CD4-positive, alpha-beta T cell (primary cell): ENCODE data around the gene SERTAD3. TPM values are rescaled to one million over a fixed set of nuclear protein-coding genes. Genes with fewer than 3 reads are reported as not detected.

Experiments
- ATAC-seq: fragments of 200-7000 bp; cut with Tn5 transposase; one replicate; pipeline ENCODE4 v1.10.0; 2022; ENCODE audit warnings: mild to moderate bottlenecking; ENCODE audit not compliant: poor library complexity
- CTCF ChIA-PET: fragments of 350-600 bp; sonication (Branson Sonifier 250); formaldehyde crosslinking; loops from one replicate; lab custom pipeline; 2021; ENCODE audit warnings: antibody characterized with exemption, inconsistent platforms; lab: Charles Lee
- POLR2A ChIA-PET: fragments of 350-600 bp; sonication (Branson Sonifier 250); formaldehyde crosslinking; loops from one replicate; lab custom pipeline; 2021; ENCODE audit warnings: antibody characterized with exemption, inconsistent platforms; lab: Charles Lee
- DNase-seq, 14 experiments: peaks; one replicate each; pipeline ENCODE4 v3.0.0-alpha.2; 2013 to 2020; ENCODE audit warnings: mixed read lengths in 2 of 14
- H3K27ac ChIP-seq, 2 donors: one replicate each; pipeline versions ENCODE4 v1.5.1 to v1.7.0; 2013; ENCODE audit warnings: low read length in 2 of 2, low read depth in 1 of 2, mild to moderate bottlenecking in 1 of 2
- H3K27me3 ChIP-seq, 2 experiments: 1 replicate in 1 of 2; 2 replicates in 1 of 2; pipeline versions ENCODE4 v1.6.1 to v1.7.0; 2013; ENCODE audit warnings: low read length in 2 of 2, control low read depth in 1 of 2, mild to moderate bottlenecking in 1 of 2, moderate library complexity in 1 of 2; ENCODE audit not compliant: insufficient read depth in 2 of 2, control insufficient read depth in 1 of 2
- H3K36me3 ChIP-seq: one replicate; pipeline ENCODE4 v1.6.1; 2013; ENCODE audit warnings: low read length, control low read depth; ENCODE audit not compliant: insufficient read depth
- H3K4me1 ChIP-seq: one replicate; pipeline ENCODE4 v1.6.1; 2013; ENCODE audit warnings: low read length, control low read depth; ENCODE audit not compliant: insufficient read depth
- H3K4me3 ChIP-seq: one replicate; pipeline ENCODE4 v1.5.1; 2013; ENCODE audit warnings: mild to moderate bottlenecking, low read length, moderate library complexity
- H3K9me3 ChIP-seq, 2 experiments: 1 replicate in 1 of 2; 2 replicates in 1 of 2; pipeline versions ENCODE4 v1.6.1 to v1.7.0; 2013; ENCODE audit warnings: low read length in 2 of 2, mild to moderate bottlenecking in 2 of 2, control low read depth in 1 of 2, moderate library complexity in 1 of 2; ENCODE audit not compliant: control insufficient read depth in 1 of 2, insufficient read depth in 1 of 2
- H3K27ac Mint-ChIP-seq: one replicate; pipeline ENCODE4 v1.8.0; 2020; ENCODE audit warnings: mixed read lengths
- H3K27me3 Mint-ChIP-seq: one replicate; pipeline ENCODE4 v1.8.0; 2021; ENCODE audit warnings: mixed read lengths
- H3K36me3 Mint-ChIP-seq: one replicate; pipeline ENCODE4 v1.8.0; 2021; ENCODE audit warnings: low read depth, mixed read lengths
- H3K4me1 Mint-ChIP-seq: one replicate; pipeline ENCODE4 v1.8.0; 2021; ENCODE audit warnings: low read depth, mixed read lengths
- H3K4me3 Mint-ChIP-seq: one replicate; pipeline ENCODE4 v1.8.0; 2020; ENCODE audit warnings: mild to moderate bottlenecking, mixed read lengths
- H3K9me3 Mint-ChIP-seq: one replicate; pipeline ENCODE4 v1.8.0; 2020; ENCODE audit warnings: mixed read lengths
- CTCF ChIP-seq: fragments of 200-600 bp; IDR thresholded peaks from one replicate; pipeline ENCODE4 v1.8.0; 2022; ENCODE audit warnings: antibody characterized with exemption, mild to moderate bottlenecking
- intact Hi-C, 2 experiments: fragments of 100-400 bp; cut with DNase I in 1 of 2; cut with micrococcal nuclease in 1 of 2; formaldehyde crosslinking; loops; one replicate each; pipeline versions ENCODE4 v1.15.1 to v1.9.0; 2023 to 2025; cut with DNase I, micrococcal nuclease
- total RNA-seq, 174 experiments: library from RNA in 2 of 174; stranded (reverse) in 2 of 174; gene quantifications; one replicate each; pipeline ENCODE4 v1.2.3 and lab custom pipeline; 2021 to 2026

The SERTAD3 gene
- total RNA-seq, 2 experiments from 2014 or later, result 17.4 to 19.2 TPM

GRCh38 chr19:40392123-40392522, 52.0 kb downstream of the SERTAD3 start:
- ChIA-PET CTCF (no interaction called here), POLR2A (no interaction called here)
- Histone ChIP-seq H3K27me3 (no peaks in the 10 kb centered on the region), H3K4me3 (no peak overlapping the region), H3K36me3 (no peaks in the 10 kb centered on the region), H3K4me1 (no peaks in the 10 kb centered on the region), H3K27ac (no peak overlapping the region), H3K9me3 (no peaks in the 10 kb centered on the region)
- DNase-seq (no peak), ATAC-seq (no peak)
- intact Hi-C loops, result no loop called here
- Mint-ChIP-seq H3K27me3 (no peaks in the 10 kb centered on the region), H3K9me3 (no peaks in the 10 kb centered on the region), H3K36me3 (no peaks in the 10 kb centered on the region), H3K4me1 (no peaks in the 10 kb centered on the region), H3K27ac (no peak overlapping the region), H3K4me3 (no peak overlapping the region)
- no peak for TF ChIP-seq CTCF

Other genes with a start within 250 kb of the SERTAD3 start
- gene TTC9B, start 226.0 kb downstream of the SERTAD3 start, total RNA-seq, result not detected
- gene CCNP, start 217.6 kb downstream of the SERTAD3 start, total RNA-seq, result 1 to 10 TPM; 1.2 to 1.7 TPM
- 100 to 1,000 TPM; 197 to 199 TPM for gene AKT2, start 159.0 kb downstream of the SERTAD3 start, total RNA-seq
- gene C19orf47, start 95.9 kb downstream of the SERTAD3 start, total RNA-seq, result 10 to 100 TPM; 10.1 to 11.2 TPM
- 10 to 100 TPM; 56.1 to 58.3 TPM for gene PLD3, start 95.6 kb downstream of the SERTAD3 start, total RNA-seq
- under 1 TPM; 0.08 to 0.11 TPM for gene HIPK4, start 54.2 kb downstream of the SERTAD3 start, total RNA-seq
- 1 to 10 TPM; 1.5 TPM for gene PRX, start 31.0 kb downstream of the SERTAD3 start, total RNA-seq
- 10 to 100 TPM; 26.4 to 26.5 TPM for gene SERTAD1, start 18.3 kb downstream of the SERTAD3 start, total RNA-seq
- gene BLVRB, start 21.4 kb upstream of the SERTAD3 start, total RNA-seq, result 1 to 10 TPM; 4.3 to 5.2 TPM
- gene SPTBN4, start 22.7 kb upstream of the SERTAD3 start, total RNA-seq, result under 1 TPM; 0.59 to 0.88 TPM
- gene SHKBP1, start 132.5 kb upstream of the SERTAD3 start, total RNA-seq, result 10 to 100 TPM; 82.5 to 92.9 TPM
- gene LTBP4, start 157.0 kb upstream of the SERTAD3 start, total RNA-seq, result 100 to 1,000 TPM; 116 to 134 TPM
- 1 to 10 TPM; 5.2 to 5.4 TPM for gene NUMBL, start 246.3 kb upstream of the SERTAD3 start, total RNA-seq